GM12878 (cell line): ENCODE data around the gene LMAN1L. TPM values are rescaled to one million over a fixed set of nuclear protein-coding genes. Genes with fewer than 3 reads are reported as not detected.

ENCODE experiments used
- BRCA1 ChIP-seq: IDR thresholded peaks from 2 replicates; pipeline ENCODE4 v1.6.1; 2011; ENCODE audit warnings: low read depth, low read length, improper control_type of control experiment
- CBX3 ChIP-seq: fragments of 200-600 bp; sonication (generic); IDR thresholded peaks from 2 replicates; pipeline ENCODE4 v1.6.1; 2016; ENCODE audit warnings: low read depth, borderline replicate concordance
- CBX5 ChIP-seq: sonication (generic); IDR thresholded peaks from 2 replicates; pipeline ENCODE4 v1.6.1; 2016; ENCODE audit warnings: low read depth, moderate library complexity, mild to moderate bottlenecking, inconsistent platforms
- CEBPB ChIP-seq, 2 experiments: fragments of 150-350 bp in 1 of 2; IDR thresholded peaks; 2 replicates each; pipeline ENCODE4 v1.6.1; 2012 to 2014; ENCODE audit warnings: low read depth in 2 of 2, low read length in 2 of 2, borderline replicate concordance in 1 of 2, inconsistent platforms in 1 of 2
- FOS ChIP-seq: IDR thresholded peaks from 3 replicates; pipeline ENCODE4 v1.6.1; 2011; ENCODE audit warnings: borderline replicate concordance; ENCODE audit not compliant: insufficient read length; ENCODE audit errors: extremely low read depth
- GABPA ChIP-seq: IDR thresholded peaks from 2 replicates; pipeline ENCODE4 v1.6.1; 2014; ENCODE audit warnings: antibody characterized with exemption, low read depth, mild to moderate bottlenecking, inconsistent platforms
- HDAC2 ChIP-seq: fragments of 200-600 bp; sonication (generic); IDR thresholded peaks from 2 replicates; pipeline ENCODE4 v1.6.1; 2017
- JUND ChIP-seq: IDR thresholded peaks from 2 replicates; pipeline ENCODE4 v1.6.1; 2012; ENCODE audit warnings: low read depth, mild to moderate bottlenecking, low read length, improper control_type of control experiment, moderate library complexity
- MEF2B ChIP-seq: fragments of 450-650 bp; IDR thresholded peaks from 2 replicates; pipeline ENCODE4 v1.6.1; 2018; ENCODE audit warnings: mild to moderate bottlenecking, moderate library complexity; ENCODE audit not compliant: partially characterized antibody, poor library complexity, severe bottlenecking
- MTA2 ChIP-seq: fragments of 450-650 bp; IDR thresholded peaks from 2 replicates; pipeline ENCODE4 v1.6.1; 2016; ENCODE audit warnings: low read depth, mild to moderate bottlenecking, moderate library complexity
- MXI1 ChIP-seq: fragments of 150-350 bp; IDR thresholded peaks from 2 replicates; pipeline ENCODE4 v1.6.1; 2011; ENCODE audit warnings: low read depth, mild to moderate bottlenecking, inconsistent platforms, low read length, improper control_type of control experiment
- NFXL1 ChIP-seq: fragments of 450-650 bp; IDR thresholded peaks from 2 replicates; pipeline ENCODE4 v1.6.1; 2017; ENCODE audit warnings: antibody characterized with exemption, mild to moderate bottlenecking, borderline replicate concordance
- NFYA ChIP-seq: IDR thresholded peaks from 2 replicates; pipeline ENCODE4 v1.6.1; 2011; ENCODE audit warnings: low read depth, mild to moderate bottlenecking, low read length, improper control_type of control experiment, borderline replicate concordance
- NR2C2 ChIP-seq: IDR thresholded peaks from 2 replicates; pipeline ENCODE4 v1.6.1; 2011; ENCODE audit warnings: borderline replicate concordance, low read depth; ENCODE audit not compliant: control insufficient read depth, insufficient read length
- RUNX3 ChIP-seq: IDR thresholded peaks from 2 replicates; pipeline ENCODE4 v1.6.1; 2012; ENCODE audit warnings: low read length, inconsistent platforms
- SREBF1 ChIP-seq: IDR thresholded peaks from 2 replicates; pipeline ENCODE4 v1.6.1; 2012; ENCODE audit warnings: mild to moderate bottlenecking, low read length
- SREBF2 ChIP-seq: IDR thresholded peaks from 2 replicates; pipeline ENCODE4 v1.6.1; 2012; ENCODE audit warnings: mild to moderate bottlenecking, low read length
- STAT1 ChIP-seq: fragments of 450-650 bp; conservative IDR thresholded peaks from 2 replicates; pipeline ENCODE4 v1.6.1; 2014; ENCODE audit warnings: antibody characterized with exemption, mild to moderate bottlenecking
- STAT3 ChIP-seq: IDR thresholded peaks from 2 replicates; pipeline ENCODE4 v1.6.1; 2011; ENCODE audit warnings: low read depth, low read length, improper control_type of control experiment
- SUZ12 ChIP-seq: fragments of 200-600 bp; sonication (generic); IDR thresholded peaks from one replicate; pipeline ENCODE4 v1.6.1; 2018; ENCODE audit warnings: antibody characterized with exemption, mild to moderate bottlenecking; ENCODE audit not compliant: unreplicated experiment
- TARDBP ChIP-seq: IDR thresholded peaks from 2 replicates; pipeline ENCODE4 v1.6.1; 2016; ENCODE audit warnings: borderline replicate concordance
- WRNIP1 ChIP-seq: IDR thresholded peaks from 2 replicates; pipeline ENCODE4 v1.6.1; 2011; ENCODE audit warnings: low read depth, low read length, improper control_type of control experiment, borderline replicate concordance
- polyA plus RNA-seq, 11 experiments: library from polyadenylated mRNA; depleted of rRNA in 4 of 11; unstranded in 6 of 11; stranded (reverse) in 5 of 11; fragments of >200 nt; fragmentation: Nextera tagmentation in 4 of 11; fragmentation: Illumina TruSeq in 1 of 11; extraction: Ambion mirVana in 4 of 11; extraction: Trizol in 1 of 11; gene quantifications; 1 replicate in 1 of 11; 2 replicates in 10 of 11; pipeline versions ENCODE4 v1.2.1 to v1.2.3, GENCODE V29; 2011 to 2016; ENCODE audit warnings: inconsistent platforms in 2 of 11, missing spikeins in 2 of 11, low read depth in 1 of 11
- total RNA-seq, 4 experiments: library from RNA; depleted of rRNA in 3 of 4; stranded (reverse); fragments of >200 nt in 3 of 4; fragmentation: Illumina TruSeq in 1 of 4; extraction: Trizol in 1 of 4; gene quantifications; 2 replicates each; pipeline versions ENCODE4 v1.2.1 to v1.2.3, GENCODE V29; 2013 to 2021
- TF ChIP-seq, protein P1 (sequence below): IDR thresholded peaks from 2 replicates; pipeline ENCODE4 v1.6.1; 2012; ENCODE audit warnings: improper control_type of control experiment, low read depth, low read length; ENCODE audit not compliant: insufficient replicate concordance
- TF ChIP-seq, protein P2 (sequence below): fragments of 450-650 bp; IDR thresholded peaks from 2 replicates; pipeline ENCODE4 v1.6.1; 2017; ENCODE audit warnings: mild to moderate bottlenecking, moderate library complexity

Gene LMAN1L
- total and polyA plus RNA-seq, 10 of the 15 experiments (the other 5 are each of a cell fraction or from before 2014, with no cell fraction given): not detected

DNA sequence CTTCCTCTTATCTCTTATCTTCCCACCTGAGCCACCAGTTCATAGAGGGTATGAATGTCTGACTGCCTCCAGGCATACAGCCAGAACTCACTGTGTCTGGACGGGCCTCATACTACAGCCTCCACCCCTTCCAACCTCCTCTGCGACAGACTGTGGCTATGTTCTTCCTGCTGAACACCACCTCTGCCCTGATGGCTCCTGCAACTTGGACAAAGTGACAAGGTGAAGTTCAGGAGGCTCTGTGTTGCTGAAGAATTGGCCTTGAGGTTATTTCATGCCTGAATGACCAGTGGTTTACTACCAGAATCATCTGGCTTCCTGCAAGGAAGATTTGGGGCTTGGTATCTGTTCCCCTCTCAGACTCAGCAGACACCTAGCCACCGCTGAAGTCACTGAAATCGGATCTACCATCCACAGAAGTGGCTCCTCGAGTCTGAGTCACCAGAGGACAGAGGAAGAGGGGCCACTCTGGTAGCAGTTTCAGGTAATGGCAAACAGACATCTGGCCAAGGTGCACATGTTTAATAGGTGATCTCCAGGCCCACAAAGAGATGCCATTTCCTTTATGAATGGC lies 44.5 kb downstream of the LMAN1L start (continued):
- TF ChIP-seq, protein P1, sequence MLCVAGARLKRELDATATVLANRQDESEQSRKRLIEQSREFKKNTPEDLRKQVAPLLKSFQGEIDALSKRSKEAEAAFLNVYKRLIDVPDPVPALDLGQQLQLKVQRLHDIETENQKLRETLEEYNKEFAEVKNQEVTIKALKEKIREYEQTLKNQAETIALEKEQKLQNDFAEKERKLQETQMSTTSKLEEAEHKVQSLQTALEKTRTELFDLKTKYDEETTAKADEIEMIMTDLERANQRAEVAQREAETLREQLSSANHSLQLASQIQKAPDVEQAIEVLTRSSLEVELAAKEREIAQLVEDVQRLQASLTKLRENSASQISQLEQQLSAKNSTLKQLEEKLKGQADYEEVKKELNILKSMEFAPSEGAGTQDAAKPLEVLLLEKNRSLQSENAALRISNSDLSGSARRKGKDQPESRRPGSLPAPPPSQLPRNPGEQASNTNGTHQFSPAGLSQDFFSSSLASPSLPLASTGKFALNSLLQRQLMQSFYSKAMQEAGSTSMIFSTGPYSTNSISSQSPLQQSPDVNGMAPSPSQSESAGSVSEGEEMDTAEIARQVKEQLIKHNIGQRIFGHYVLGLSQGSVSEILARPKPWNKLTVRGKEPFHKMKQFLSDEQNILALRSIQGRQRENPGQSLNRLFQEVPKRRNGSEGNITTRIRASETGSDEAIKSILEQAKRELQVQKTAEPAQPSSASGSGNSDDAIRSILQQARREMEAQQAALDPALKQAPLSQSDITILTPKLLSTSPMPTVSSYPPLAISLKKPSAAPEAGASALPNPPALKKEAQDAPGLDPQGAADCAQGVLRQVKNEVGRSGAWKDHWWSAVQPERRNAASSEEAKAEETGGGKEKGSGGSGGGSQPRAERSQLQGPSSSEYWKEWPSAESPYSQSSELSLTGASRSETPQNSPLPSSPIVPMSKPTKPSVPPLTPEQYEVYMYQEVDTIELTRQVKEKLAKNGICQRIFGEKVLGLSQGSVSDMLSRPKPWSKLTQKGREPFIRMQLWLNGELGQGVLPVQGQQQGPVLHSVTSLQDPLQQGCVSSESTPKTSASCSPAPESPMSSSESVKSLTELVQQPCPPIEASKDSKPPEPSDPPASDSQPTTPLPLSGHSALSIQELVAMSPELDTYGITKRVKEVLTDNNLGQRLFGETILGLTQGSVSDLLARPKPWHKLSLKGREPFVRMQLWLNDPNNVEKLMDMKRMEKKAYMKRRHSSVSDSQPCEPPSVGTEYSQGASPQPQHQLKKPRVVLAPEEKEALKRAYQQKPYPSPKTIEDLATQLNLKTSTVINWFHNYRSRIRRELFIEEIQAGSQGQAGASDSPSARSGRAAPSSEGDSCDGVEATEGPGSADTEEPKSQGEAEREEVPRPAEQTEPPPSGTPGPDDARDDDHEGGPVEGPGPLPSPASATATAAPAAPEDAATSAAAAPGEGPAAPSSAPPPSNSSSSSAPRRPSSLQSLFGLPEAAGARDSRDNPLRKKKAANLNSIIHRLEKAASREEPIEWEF: no peak
- TF ChIP-seq NFYA (no peak), MXI1 (no peak), STAT3 (no peak), RUNX3 (peak; percentile 86), TARDBP (no peak), JUND (no peak), CEBPB (IDR thresholded peaks at IDR 0.05; ENCODE audit: borderline replicate concordance in 1 of 2, low read depth in 2 of 2, low read length in 2 of 2) (no peak), MTA2 (no peak; the same call in 1 of the 2 replicates), HDAC2 (no peak), SREBF1 (no peak), NFXL1 (no peak), NR2C2 (no peak), CBX5 (no peak), GABPA (no peak), STAT1 (no peak), MEF2B (no peak), SUZ12 (no peak), FOS (no peak), CBX3 (no peak), BRCA1 (no peak), WRNIP1 (no peak), SREBF2 (no peak)
- TF ChIP-seq, protein P2, sequence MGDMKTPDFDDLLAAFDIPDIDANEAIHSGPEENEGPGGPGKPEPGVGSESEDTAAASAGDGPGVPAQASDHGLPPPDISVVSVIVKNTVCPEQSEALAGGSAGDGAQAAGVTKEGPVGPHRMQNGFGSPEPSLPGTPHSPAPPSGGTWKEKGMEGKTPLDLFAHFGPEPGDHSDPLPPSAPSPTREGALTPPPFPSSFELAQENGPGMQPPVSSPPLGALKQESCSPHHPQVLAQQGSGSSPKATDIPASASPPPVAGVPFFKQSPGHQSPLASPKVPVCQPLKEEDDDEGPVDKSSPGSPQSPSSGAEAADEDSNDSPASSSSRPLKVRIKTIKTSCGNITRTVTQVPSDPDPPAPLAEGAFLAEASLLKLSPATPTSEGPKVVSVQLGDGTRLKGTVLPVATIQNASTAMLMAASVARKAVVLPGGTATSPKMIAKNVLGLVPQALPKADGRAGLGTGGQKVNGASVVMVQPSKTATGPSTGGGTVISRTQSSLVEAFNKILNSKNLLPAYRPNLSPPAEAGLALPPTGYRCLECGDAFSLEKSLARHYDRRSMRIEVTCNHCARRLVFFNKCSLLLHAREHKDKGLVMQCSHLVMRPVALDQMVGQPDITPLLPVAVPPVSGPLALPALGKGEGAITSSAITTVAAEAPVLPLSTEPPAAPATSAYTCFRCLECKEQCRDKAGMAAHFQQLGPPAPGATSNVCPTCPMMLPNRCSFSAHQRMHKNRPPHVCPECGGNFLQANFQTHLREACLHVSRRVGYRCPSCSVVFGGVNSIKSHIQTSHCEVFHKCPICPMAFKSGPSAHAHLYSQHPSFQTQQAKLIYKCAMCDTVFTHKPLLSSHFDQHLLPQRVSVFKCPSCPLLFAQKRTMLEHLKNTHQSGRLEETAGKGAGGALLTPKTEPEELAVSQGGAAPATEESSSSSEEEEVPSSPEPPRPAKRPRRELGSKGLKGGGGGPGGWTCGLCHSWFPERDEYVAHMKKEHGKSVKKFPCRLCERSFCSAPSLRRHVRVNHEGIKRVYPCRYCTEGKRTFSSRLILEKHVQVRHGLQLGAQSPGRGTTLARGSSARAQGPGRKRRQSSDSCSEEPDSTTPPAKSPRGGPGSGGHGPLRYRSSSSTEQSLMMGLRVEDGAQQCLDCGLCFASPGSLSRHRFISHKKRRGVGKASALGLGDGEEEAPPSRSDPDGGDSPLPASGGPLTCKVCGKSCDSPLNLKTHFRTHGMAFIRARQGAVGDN: no peak
